GM18519 (cell line): Measurements from ENCODE around the gene SERPINB5.

ENCODE experiments used
- ATAC-seq: cut with Tn5 transposase; IDR thresholded peaks from one replicate; pipeline ENCODE4 v1.9.1; 2021; ENCODE audit warnings: mild to moderate bottlenecking, moderate library complexity; ENCODE audit not compliant: unreplicated experiment, low FRiP score

SERPINB5 gene

GRCh38 chr18:63467699-63468098, 9.1 kb upstream of the SERPINB5 start:
- no peak for ATAC-seq

- ATAC-seq, result no peak
These were observed 8.2 kb upstream of the SERPINB5 start for GRCh38 chr18:63468575-63468974.

- ATAC-seq, result no peak
These were observed 6.0 kb upstream of the SERPINB5 start for GRCh38 chr18:63470751-63471150.

GRCh38 chr18:63472380-63472779, 4.4 kb upstream of the SERPINB5 start:
- ATAC-seq, result no peak

- ATAC-seq, result no peak
These were observed 442 bp downstream of the SERPINB5 start for GRCh38 chr18:63477200-63477599.

GRCh38 chr18:63477968-63478367, 1.2 kb downstream of the SERPINB5 start:
- ATAC-seq, result no peak

- no peak for ATAC-seq
These were observed 3.1 kb downstream of the SERPINB5 start for GRCh38 chr18:63479826-63480225.

GRCh38 chr18:63480476-63480875, 3.7 kb downstream of the SERPINB5 start:
- no peak for ATAC-seq

- ATAC-seq, result no peak
These were observed 4.2 kb downstream of the SERPINB5 start for GRCh38 chr18:63480915-63481314.

- ATAC-seq, result no peak
These were observed 10.9 kb downstream of the SERPINB5 start for GRCh38 chr18:63487676-63488075.

GRCh38 chr18:63488160-63488559, 11.4 kb downstream of the SERPINB5 start:
- no peak for ATAC-seq

GRCh38 chr18:63492851-63493250, 16.1 kb downstream of the SERPINB5 start:
- no peak for ATAC-seq

- no peak for ATAC-seq
These were observed 18.9 kb downstream of the SERPINB5 start for GRCh38 chr18:63495675-63496074.

GRCh38 chr18:63505566-63506335, 29.0 kb downstream of the SERPINB5 start:
- no peak for ATAC-seq

GRCh38 chr18:63506336-63506646, 29.5 kb downstream of the SERPINB5 start:
- no peak for ATAC-seq

- ATAC-seq, result no peak
These were observed 31.8 kb downstream of the SERPINB5 start for GRCh38 chr18:63508596-63508995.

GRCh38 chr18:63511285-63511684, 34.5 kb downstream of the SERPINB5 start:
- no peak for ATAC-seq

- no peak for ATAC-seq
These were observed 37.6 kb downstream of the SERPINB5 start for GRCh38 chr18:63514326-63514725.

- ATAC-seq, result no peak
These were observed 38.3 kb downstream of the SERPINB5 start for GRCh38 chr18:63514888-63515678.

GRCh38 chr18:63515801-63516200, 39.0 kb downstream of the SERPINB5 start:
- ATAC-seq, result no peak

GRCh38 chr18:63518178-63519012, 41.6 kb downstream of the SERPINB5 start:
- peak; percentile 84 for ATAC-seq
